ENCODE measurements around the gene CEP63.

Gene CEP63

GRCh38 chr3:134472831-134473230, 13.0 kb upstream of the CEP63 start:
- Histone ChIP-seq H3K27me3 (ENCODE audit: control insufficient read depth, insufficient read depth, low read length) (no peaks in the 10 kb centered on the region), H3K4me3 (ENCODE audit: low read depth, low read length) (no peak overlapping the region), H3K9ac (ENCODE audit: low read depth, low read length) (no peak overlapping the region), H3K9me3 (ENCODE audit: control insufficient read depth, insufficient read depth, low read length) (no peaks in the 10 kb centered on the region), H3K4me1 (ENCODE audit: control insufficient read depth, insufficient read depth, low read length) (no peaks in the 10 kb centered on the region), H3K36me3 (ENCODE audit: control insufficient read depth, insufficient read depth, low read length) (no peaks in the 10 kb centered on the region)

GRCh38 chr3:134473868-134474546, 11.8 kb upstream of the CEP63 start:
- H3K4me3 ChIP-seq (ENCODE audit: low read depth, low read length) = no peak overlapping the region
- no peaks in the 10 kb centered on the region for H3K4me1 ChIP-seq (ENCODE audit: control insufficient read depth, insufficient read depth, low read length)
- no peaks in the 10 kb centered on the region for H3K27me3 ChIP-seq (ENCODE audit: control insufficient read depth, insufficient read depth, low read length)
- no peaks in the 10 kb centered on the region for H3K36me3 ChIP-seq (ENCODE audit: control insufficient read depth, insufficient read depth, low read length)
- H3K9me3 ChIP-seq (ENCODE audit: control insufficient read depth, insufficient read depth, low read length) = no peaks in the 10 kb centered on the region
- H3K9ac ChIP-seq (ENCODE audit: low read depth, low read length) = no peak overlapping the region

- no peaks in the 10 kb centered on the region for H3K9me3 ChIP-seq (ENCODE audit: control insufficient read depth, insufficient read depth, low read length)
- no peak overlapping the region for H3K4me3 ChIP-seq (ENCODE audit: low read depth, low read length)
- H3K27me3 ChIP-seq (ENCODE audit: control insufficient read depth, insufficient read depth, low read length) = no peaks in the 10 kb centered on the region
- H3K9ac ChIP-seq (ENCODE audit: low read depth, low read length) = no peak overlapping the region
- no peaks in the 10 kb centered on the region for H3K36me3 ChIP-seq (ENCODE audit: control insufficient read depth, insufficient read depth, low read length)
- no peaks in the 10 kb centered on the region for H3K4me1 ChIP-seq (ENCODE audit: control insufficient read depth, insufficient read depth, low read length)
These were observed 10.9 kb upstream of the CEP63 start for GRCh38 chr3:134474956-134475355.

- no peak overlapping the region for H3K9ac ChIP-seq (ENCODE audit: low read depth, low read length)
- no peak overlapping the region for H3K4me3 ChIP-seq (ENCODE audit: low read depth, low read length)
- no peaks in the 10 kb centered on the region for H3K36me3 ChIP-seq (ENCODE audit: control insufficient read depth, insufficient read depth, low read length)
- H3K4me1 ChIP-seq (ENCODE audit: control insufficient read depth, insufficient read depth, low read length) = no peaks in the 10 kb centered on the region
- H3K9me3 ChIP-seq (ENCODE audit: control insufficient read depth, insufficient read depth, low read length) = no peaks in the 10 kb centered on the region
- H3K27me3 ChIP-seq (ENCODE audit: control insufficient read depth, insufficient read depth, low read length) = no peaks in the 10 kb centered on the region
These were observed 9.6 kb upstream of the CEP63 start for GRCh38 chr3:134476306-134476705.

GRCh38 chr3:134477002-134477401, 8.9 kb upstream of the CEP63 start:
- Histone ChIP-seq H3K4me1 (ENCODE audit: control insufficient read depth, insufficient read depth, low read length) (no peaks in the 10 kb centered on the region), H3K27me3 (ENCODE audit: control insufficient read depth, insufficient read depth, low read length) (no peaks in the 10 kb centered on the region), H3K9ac (ENCODE audit: low read depth, low read length) (no peak overlapping the region), H3K9me3 (ENCODE audit: control insufficient read depth, insufficient read depth, low read length) (no peaks in the 10 kb centered on the region), H3K36me3 (ENCODE audit: control insufficient read depth, insufficient read depth, low read length) (peaks cover 3% of the 10 kb centered on the region), H3K4me3 (ENCODE audit: low read depth, low read length) (no peak overlapping the region)

- H3K4me3 ChIP-seq (ENCODE audit: low read depth, low read length) = no peak overlapping the region
- H3K36me3 ChIP-seq (ENCODE audit: control insufficient read depth, insufficient read depth, low read length) = peaks cover 3% of the 10 kb centered on the region
- H3K9ac ChIP-seq (ENCODE audit: low read depth, low read length) = no peak overlapping the region
- no peaks in the 10 kb centered on the region for H3K4me1 ChIP-seq (ENCODE audit: control insufficient read depth, insufficient read depth, low read length)
- H3K27me3 ChIP-seq (ENCODE audit: control insufficient read depth, insufficient read depth, low read length) = no peaks in the 10 kb centered on the region
- H3K9me3 ChIP-seq (ENCODE audit: control insufficient read depth, insufficient read depth, low read length) = no peaks in the 10 kb centered on the region
These were observed 7.9 kb upstream of the CEP63 start for GRCh38 chr3:134477938-134478337.

- peaks cover 3% of the 10 kb centered on the region for H3K36me3 ChIP-seq (ENCODE audit: control insufficient read depth, insufficient read depth, low read length)
- H3K9ac ChIP-seq (ENCODE audit: low read depth, low read length) = no peak overlapping the region
- no peaks in the 10 kb centered on the region for H3K9me3 ChIP-seq (ENCODE audit: control insufficient read depth, insufficient read depth, low read length)
- H3K4me3 ChIP-seq (ENCODE audit: low read depth, low read length) = no peak overlapping the region
- peaks cover 7% of the 10 kb centered on the region for H3K4me1 ChIP-seq (ENCODE audit: control insufficient read depth, insufficient read depth, low read length)
- H3K27me3 ChIP-seq (ENCODE audit: control insufficient read depth, insufficient read depth, low read length) = no peaks in the 10 kb centered on the region
These were observed 5.3 kb upstream of the CEP63 start for GRCh38 chr3:134480546-134480945.

GRCh38 chr3:134481166-134481565, 4.7 kb upstream of the CEP63 start:
- Histone ChIP-seq H3K27me3 (ENCODE audit: control insufficient read depth, insufficient read depth, low read length) (no peaks in the 10 kb centered on the region), H3K4me1 (ENCODE audit: control insufficient read depth, insufficient read depth, low read length) (peaks cover 7% of the 10 kb centered on the region), H3K9ac (ENCODE audit: low read depth, low read length) (no peak overlapping the region), H3K9me3 (ENCODE audit: control insufficient read depth, insufficient read depth, low read length) (no peaks in the 10 kb centered on the region), H3K4me3 (ENCODE audit: low read depth, low read length) (no peak overlapping the region), H3K36me3 (ENCODE audit: control insufficient read depth, insufficient read depth, low read length) (peaks cover 3% of the 10 kb centered on the region)

GRCh38 chr3:134482622-134483021, 3.2 kb upstream of the CEP63 start:
- Histone ChIP-seq H3K4me1 (ENCODE audit: control insufficient read depth, insufficient read depth, low read length) (peaks cover 7% of the 10 kb centered on the region), H3K27me3 (ENCODE audit: control insufficient read depth, insufficient read depth, low read length) (no peaks in the 10 kb centered on the region), H3K36me3 (ENCODE audit: control insufficient read depth, insufficient read depth, low read length) (peaks cover 3% of the 10 kb centered on the region), H3K9ac (ENCODE audit: low read depth, low read length) (no peak overlapping the region), H3K9me3 (ENCODE audit: control insufficient read depth, insufficient read depth, low read length) (no peaks in the 10 kb centered on the region), H3K4me3 (ENCODE audit: low read depth, low read length) (no peak overlapping the region)

GRCh38 chr3:134483195-134483900, 2.5 kb upstream of the CEP63 start:
- Histone ChIP-seq H3K9me3 (ENCODE audit: control insufficient read depth, insufficient read depth, low read length) (no peaks in the 10 kb centered on the region), H3K9ac (ENCODE audit: low read depth, low read length) (no peak overlapping the region), H3K4me3 (ENCODE audit: low read depth, low read length) (no peak overlapping the region), H3K4me1 (ENCODE audit: control insufficient read depth, insufficient read depth, low read length) (peaks cover 7% of the 10 kb centered on the region), H3K27me3 (ENCODE audit: control insufficient read depth, insufficient read depth, low read length) (no peaks in the 10 kb centered on the region), H3K36me3 (ENCODE audit: control insufficient read depth, insufficient read depth, low read length) (peaks cover 3% of the 10 kb centered on the region)

GRCh38 chr3:134485075-134485717, 661 bp upstream of the CEP63 start:
- H3K27me3 ChIP-seq (ENCODE audit: control insufficient read depth, insufficient read depth, low read length) = no peaks in the 10 kb centered on the region
- H3K4me1 ChIP-seq (ENCODE audit: control insufficient read depth, insufficient read depth, low read length) = peaks cover 7% of the 10 kb centered on the region
- peak overlapping the region; percentile 82 for H3K9ac ChIP-seq (ENCODE audit: low read depth, low read length)
- peak overlapping the region; percentile 95 for H3K4me3 ChIP-seq (ENCODE audit: low read depth, low read length)
- H3K36me3 ChIP-seq (ENCODE audit: control insufficient read depth, insufficient read depth, low read length) = peaks cover 3% of the 10 kb centered on the region
- H3K9me3 ChIP-seq (ENCODE audit: control insufficient read depth, insufficient read depth, low read length) = no peaks in the 10 kb centered on the region

- Histone ChIP-seq H3K9me3 (ENCODE audit: control insufficient read depth, insufficient read depth, low read length) (no peaks in the 10 kb centered on the region), H3K36me3 (ENCODE audit: control insufficient read depth, insufficient read depth, low read length) (peaks cover 1% of the 10 kb centered on the region), H3K4me1 (ENCODE audit: control insufficient read depth, insufficient read depth, low read length) (peaks cover 7% of the 10 kb centered on the region), H3K9ac (ENCODE audit: low read depth, low read length) (peak overlapping the region; percentile 82), H3K4me3 (ENCODE audit: low read depth, low read length) (peak overlapping the region; percentile 95), H3K27me3 (ENCODE audit: control insufficient read depth, insufficient read depth, low read length) (no peaks in the 10 kb centered on the region)
These were observed 752 bp downstream of the CEP63 start for GRCh38 chr3:134486577-134487041.
